GM12878 (cell line): ENCODE results near the gene REPIN1. TPM values are rescaled to one million over a fixed set of nuclear protein-coding genes. Genes with fewer than 3 reads are reported as not detected.

Source experiments
- ATAC-seq: fragments of 200-7000 bp; cut with Tn5 transposase; 3 replicates; pipeline ENCODE4 v1.9.1; 2020; ENCODE audit warnings: mild to moderate bottlenecking, moderate library complexity
- BruUV-seq: library from RNA; stranded (reverse); fragments of 400-500 nt; replicated peaks from 2 replicates; lab custom pipeline; 2021; lab: Mats Ljungman, UMichigan
- CTCF ChIA-PET: fragments of 300-600 bp; sonication (Branson Sonifier 250); formaldehyde crosslinking; extraction: SDS; loops from one replicate; lab custom pipeline; 2021; ENCODE audit warnings: inconsistent platforms; lab: Yijun Ruan, JAX
- POLR2A ChIA-PET: fragments of 350-600 bp; formaldehyde crosslinking; extraction: SDS; loops from one replicate; lab custom pipeline; 2021; ENCODE audit warnings: inconsistent platforms; lab: Charles Lee
- RAD21 ChIA-PET: fragments of 300-600 bp; sonication (Branson Sonifier 250); formaldehyde crosslinking; loops from one replicate; lab custom pipeline; 2023; ENCODE audit warnings: antibody characterized with exemption; ENCODE audit not compliant: unreplicated experiment; lab: Charles Lee
- SMC1A ChIA-PET: fragments of 300-600 bp; sonication (Branson Sonifier 250); formaldehyde crosslinking; loops from one replicate; lab custom pipeline; 2023; ENCODE audit not compliant: unreplicated experiment, uncharacterized antibody; lab: Charles Lee
- DNase-seq: peaks from one replicate; pipeline ENCODE4 v3.0.0-alpha.2; 2011; ENCODE audit warnings: low read depth, low spot score
- FAIRE-seq: peaks from 3 replicates; lab custom pipeline; 2011; peaks lifted over from hg19 to GRCh38; lab: Jason Lieb, UNC
- H2AFZ ChIP-seq: 2 replicates; pipeline ENCODE4 v1.6.0; 2011; ENCODE audit warnings: low read depth, low read length, control low read depth; ENCODE audit not compliant: control insufficient read depth
- H3K27ac ChIP-seq: 2 replicates; pipeline ENCODE4 v1.5.1; 2011; ENCODE audit warnings: control low read depth; ENCODE audit not compliant: control insufficient read depth, insufficient read depth
- H3K27me3 ChIP-seq, 2 experiments: replicated peaks in 1 of 2; 2 replicates each; pipeline versions ENCODE4 v1.6.0 to v1.6.1; 2011; ENCODE audit warnings: low read length in 1 of 2; ENCODE audit not compliant: control insufficient read depth in 2 of 2, insufficient read depth in 2 of 2
- H3K36me3 ChIP-seq, 2 experiments: 2 replicates each; pipeline ENCODE4 v1.5.1; 2011; ENCODE audit warnings: low read length in 1 of 2; ENCODE audit not compliant: control insufficient read depth in 2 of 2, insufficient read depth in 2 of 2
- H3K4me1 ChIP-seq: 2 replicates; pipeline ENCODE4 v1.6.1; 2011; ENCODE audit warnings: mild to moderate bottlenecking, low read length, moderate library complexity, mixed read lengths; ENCODE audit not compliant: control insufficient read depth, insufficient read depth
- H3K4me2 ChIP-seq: 2 replicates; pipeline ENCODE4 v1.6.0; 2011; ENCODE audit warnings: control low read depth; ENCODE audit not compliant: control insufficient read depth, insufficient read depth
- H3K4me3 ChIP-seq: fragments of 200-600 bp; sonication (generic); 2 replicates; pipeline ENCODE4 v1.5.1; 2016
- H3K79me2 ChIP-seq: 2 replicates; pipeline ENCODE4 v1.6.0; 2011; ENCODE audit warnings: low read length; ENCODE audit not compliant: control insufficient read depth, insufficient read depth
- H3K9ac ChIP-seq: 2 replicates; pipeline ENCODE4 v1.8.0; 2011; ENCODE audit warnings: low read length, control low read depth, mixed read lengths; ENCODE audit not compliant: control insufficient read depth, insufficient read depth
- H3K9me3 ChIP-seq: replicated peaks from 3 replicates; pipeline ENCODE4 v1.5.1; 2011; ENCODE audit warnings: mild to moderate bottlenecking, low read length; ENCODE audit not compliant: control insufficient read depth, insufficient read depth
- H4K20me1 ChIP-seq: 2 replicates; pipeline ENCODE4 v1.6.0; 2011; ENCODE audit not compliant: control insufficient read depth, insufficient read depth
- BCL3 ChIP-seq: IDR thresholded peaks from 2 replicates; pipeline ENCODE4 v1.6.1; 2011; ENCODE audit warnings: borderline replicate concordance, low read depth, mild to moderate bottlenecking, moderate library complexity, low read length; ENCODE audit not compliant: insufficient read depth, poor library complexity, severe bottlenecking
- BCLAF1 ChIP-seq: fragments of 450-650 bp; IDR thresholded peaks from 2 replicates; pipeline ENCODE4 v1.6.1; 2017; ENCODE audit warnings: antibody characterized with exemption, mild to moderate bottlenecking, moderate library complexity
- CEBPB ChIP-seq, 2 experiments: fragments of 150-350 bp in 1 of 2; IDR thresholded peaks; 2 replicates each; pipeline ENCODE4 v1.6.1; 2012 to 2014; ENCODE audit warnings: low read depth in 2 of 2, low read length in 2 of 2, borderline replicate concordance in 1 of 2, inconsistent platforms in 1 of 2
- FOS ChIP-seq: IDR thresholded peaks from 3 replicates; pipeline ENCODE4 v1.6.1; 2011; ENCODE audit warnings: borderline replicate concordance; ENCODE audit not compliant: insufficient read length; ENCODE audit errors: extremely low read depth
- FOXK2 ChIP-seq: fragments of 450-650 bp; IDR thresholded peaks from 2 replicates; pipeline ENCODE4 v1.6.1; 2017; ENCODE audit warnings: mild to moderate bottlenecking, moderate library complexity
- HDAC2 ChIP-seq: fragments of 200-600 bp; sonication (generic); IDR thresholded peaks from 2 replicates; pipeline ENCODE4 v1.6.1; 2017
- HDAC6 ChIP-seq: fragments of 200-600 bp; sonication (generic); IDR thresholded peaks from one replicate; pipeline ENCODE4 v1.8.0; 2017; ENCODE audit warnings: antibody characterized with exemption; ENCODE audit not compliant: unreplicated experiment
- JUND ChIP-seq: IDR thresholded peaks from 2 replicates; pipeline ENCODE4 v1.6.1; 2012; ENCODE audit warnings: low read depth, mild to moderate bottlenecking, low read length, improper control_type of control experiment, moderate library complexity
- LARP7 ChIP-seq: fragments of 450-650 bp; IDR thresholded peaks from 2 replicates; pipeline ENCODE4 v1.6.1; 2017; ENCODE audit warnings: mild to moderate bottlenecking
- MYB ChIP-seq: fragments of 150-350 bp; IDR thresholded peaks from 2 replicates; pipeline ENCODE4 v1.6.1; 2014; ENCODE audit warnings: mild to moderate bottlenecking, low read depth, low read length, borderline replicate concordance
- RCOR1 ChIP-seq: conservative IDR thresholded peaks from 2 replicates; pipeline ENCODE4 v1.6.1; 2012; ENCODE audit warnings: low read depth, low read length, improper control_type of control experiment
- STAT3 ChIP-seq: IDR thresholded peaks from 2 replicates; pipeline ENCODE4 v1.6.1; 2011; ENCODE audit warnings: low read depth, low read length, improper control_type of control experiment
- SUZ12 ChIP-seq: fragments of 200-600 bp; sonication (generic); IDR thresholded peaks from one replicate; pipeline ENCODE4 v1.6.1; 2018; ENCODE audit warnings: antibody characterized with exemption, mild to moderate bottlenecking; ENCODE audit not compliant: unreplicated experiment
- ZNF274 ChIP-seq: IDR thresholded peaks from one replicate; pipeline ENCODE4 v1.8.0; 2011; ENCODE audit not compliant: insufficient read length, insufficient read depth
- WGBS: methylation state at CpG from one replicate; pipeline ENCODE4 v1.1.6; 2016; ENCODE audit warnings: low lambda C conversion rate; ENCODE audit not compliant: insufficient replicate concordance, insufficient coverage; ENCODE audit errors: missing lambda C conversion rate; 5-methylcytosine and 5-hydroxymethylcytosine counted together
- in situ Hi-C: fragments of 300-500 bp; cut with MboI; formaldehyde crosslinking; loops from 9 replicates; pipeline ENCODE4 v1.14.3; 2018; ENCODE audit warnings: mixed read lengths
- intact Hi-C: fragments of 100-400 bp; cut with micrococcal nuclease; formaldehyde crosslinking; loops from one replicate; pipeline ENCODE4 v1.14.2; 2022; ENCODE audit not compliant: unreplicated experiment
- polyA plus RNA-seq, 11 experiments: library from polyadenylated mRNA; depleted of rRNA in 4 of 11; unstranded in 6 of 11; stranded (reverse) in 5 of 11; fragments of >200 nt; fragmentation: Nextera tagmentation in 4 of 11; fragmentation: Illumina TruSeq in 1 of 11; extraction: Ambion mirVana in 4 of 11; extraction: Trizol in 1 of 11; gene quantifications; 1 replicate in 1 of 11; 2 replicates in 10 of 11; pipeline versions ENCODE4 v1.2.1 to v1.2.3, GENCODE V29; 2011 to 2016; ENCODE audit warnings: inconsistent platforms in 2 of 11, missing spikeins in 2 of 11, low read depth in 1 of 11
- total RNA-seq, 4 experiments: library from RNA; depleted of rRNA in 3 of 4; stranded (reverse); fragments of >200 nt in 3 of 4; fragmentation: Illumina TruSeq in 1 of 4; extraction: Trizol in 1 of 4; gene quantifications; 2 replicates each; pipeline versions ENCODE4 v1.2.1 to v1.2.3, GENCODE V29; 2013 to 2021

The REPIN1 gene
- total and polyA plus RNA-seq, 10 of the 15 experiments (the other 5 are each of a cell fraction or from before 2014, with no cell fraction given), result 5.1 to 172 (median 76.9) TPM

- TF ChIP-seq MYB (no peak), LARP7 (peak; percentile 62; the same call in 1 of the 2 replicates), FOXK2 (no peak), BCL3 (no peak)
Measured at GRCh38 chr7:150407588-150408392, 39.2 kb downstream of the REPIN1 start (continued).

GRCh38 chr7:150408393-150409299 lies 40.0 kb downstream of the REPIN1 start:
- Histone ChIP-seq H4K20me1 (no peaks in the 10 kb centered on the region), H3K9ac (no peak overlapping the region), H3K4me1 (peaks cover 35% of the 10 kb centered on the region), H3K4me3 (no peak overlapping the region), H3K36me3 (peaks cover 0 to 2% of the 10 kb centered on the region in 2 experiments; a peak in 2 of 4 replicates), H2AFZ (no peak overlapping the region), H3K4me2 (peak overlapping the region; percentile 15; the same call in 1 of the 2 replicates), H3K27me3 (no peaks in the 10 kb centered on the region), H3K9me3 (no peaks in the 10 kb centered on the region), H3K79me2 (peaks cover 4% of the 10 kb centered on the region), H3K27ac (no peak overlapping the region)
- POLR2A ChIA-PET, result interaction anchor here (0.7 to 5.9 kb wide), 4 partner anchors 11 to 61 kb away, joined by 3 to 89 read pairs (median 4); no protein-coding TSS in a partner anchor
- intact Hi-C loops, result no loop called here
- DNase-seq (no peak), ATAC-seq (peak; percentile 56), FAIRE-seq (peak; percentile 66)
- RAD21 ChIA-PET, result interaction anchor here (1.2 to 3.6 kb wide), 4 partner anchors 25 to 39 kb away, joined by 3 to 22 read pairs (median 4); no protein-coding TSS in a partner anchor
- CTCF ChIA-PET, result interaction anchor here (0.6 to 11.6 kb wide), 7 partner anchors 10 to 600 kb away, joined by 3 to 72 read pairs (median 6); partner anchors contain the start of gene REPIN1
- no TSS peak for BruUV-seq
- WGBS, result 53% methylated on average over 16 of the region's 22 CpGs
- in situ Hi-C loops, result loop anchor here (25.0 kb wide), 1 partner anchor 346 kb away; no protein-coding TSS in a partner anchor
- SMC1A ChIA-PET, result interaction anchor here (0.5 to 2.9 kb wide), 10 partner anchors 9 to 89 kb away, joined by 3 to 19 read pairs (median 3); no protein-coding TSS in a partner anchor
- no peak for TF ChIP-seq CEBPB (IDR thresholded peaks at IDR 0.05; ENCODE audit: borderline replicate concordance in 1 of 2, low read depth in 2 of 2, low read length in 2 of 2)
- TF ChIP-seq RCOR1, result no peak
- no peak for TF ChIP-seq FOS
- TF ChIP-seq HDAC6, result no peak
- no peak for TF ChIP-seq STAT3
- no peak for TF ChIP-seq MYB
- TF ChIP-seq BCLAF1, result no peak
- no peak for TF ChIP-seq SUZ12
- TF ChIP-seq ZNF274, result no peak
- no peak for TF ChIP-seq HDAC2
- no peak for TF ChIP-seq JUND
